ENCODE data around the gene CRYZ.
"Not testable (repeated sequence)": the region's sequence is repeated elsewhere in the genome, so short reads cannot be mapped to it uniquely, and the experiment has no call there.

The CRYZ gene

GRCh38 chr1:74681851-74682250, 51.0 kb downstream of the CRYZ start:
- Histone ChIP-seq H3K27me3 (ENCODE audit: low read depth) (no peaks in the 10 kb centered on the region; the same call in 1 of the 2 replicates), H3K4me1 (no peaks in the 10 kb centered on the region), H3K9me3 (no peaks in the 10 kb centered on the region), H3K4me3 (no peak overlapping the region), H3K36me3 (replicated peaks) (no peaks in the 10 kb centered on the region)
- no peak for DNase-seq (ENCODE audit: low spot score in 2 of 2)
- in situ Hi-C loops (cut with MboI; ENCODE audit: low sequenced_read_pairs): no loop called here

GRCh38 chr1:74681449-74681848, 51.4 kb downstream of the CRYZ start:
- no peaks in the 10 kb centered on the region for H3K36me3 ChIP-seq (replicated peaks)
- in situ Hi-C loops (cut with MboI; ENCODE audit: low sequenced_read_pairs): no loop called here
- DNase-seq (ENCODE audit: low spot score in 2 of 2): no peak
- no peaks in the 10 kb centered on the region for H3K4me1 ChIP-seq
- H3K9me3 ChIP-seq: no peaks in the 10 kb centered on the region
- H3K4me3 ChIP-seq: no peak overlapping the region
- no peaks in the 10 kb centered on the region; the same call in 1 of the 2 replicates for H3K27me3 ChIP-seq (ENCODE audit: low read depth)

- Histone ChIP-seq H3K4me1 (no peaks in the 10 kb centered on the region), H3K27me3 (ENCODE audit: low read depth) (no peaks in the 10 kb centered on the region; the same call in 1 of the 2 replicates), H3K4me3 (no peak overlapping the region), H3K9me3 (no peaks in the 10 kb centered on the region), H3K36me3 (replicated peaks) (no peaks in the 10 kb centered on the region)
- no peak for DNase-seq (ENCODE audit: low spot score in 2 of 2)
- in situ Hi-C loops (cut with MboI; ENCODE audit: low sequenced_read_pairs): no loop called here
Observed at GRCh38 chr1:74681001-74681400, 51.8 kb downstream of the CRYZ start.

- H3K4me3 ChIP-seq: no peak overlapping the region
- DNase-seq (ENCODE audit: low spot score in 2 of 2): no peak
- in situ Hi-C loops (cut with MboI; ENCODE audit: low sequenced_read_pairs): no loop called here
- H3K9me3 ChIP-seq: no peaks in the 10 kb centered on the region
- H3K36me3 ChIP-seq (replicated peaks): no peaks in the 10 kb centered on the region
- H3K4me1 ChIP-seq: no peaks in the 10 kb centered on the region
- no peaks in the 10 kb centered on the region; the same call in 1 of the 2 replicates for H3K27me3 ChIP-seq (ENCODE audit: low read depth)
Observed at GRCh38 chr1:74679811-74680210, 53.0 kb downstream of the CRYZ start.

- DNase-seq (ENCODE audit: low spot score in 2 of 2): no peak
Observed at GRCh38 chr1:74677926-74678325, 54.9 kb downstream of the CRYZ start.

GRCh38 chr1:74674278-74675048, 58.4 kb downstream of the CRYZ start:
- DNase-seq (ENCODE audit: low spot score in 2 of 2): no peak
- in situ Hi-C loops (cut with MboI; ENCODE audit: low sequenced_read_pairs): no loop called here
- H3K27me3 ChIP-seq (ENCODE audit: low read depth): no peaks in the 10 kb centered on the region

More at GRCh38 chr1:74677926-74678325, 54.9 kb downstream of the CRYZ start:
- Histone ChIP-seq H3K9me3 (no peaks in the 10 kb centered on the region), H3K4me3 (no peak overlapping the region), H3K36me3 (replicated peaks) (no peaks in the 10 kb centered on the region), H3K4me1 (no peaks in the 10 kb centered on the region), H3K27me3 (ENCODE audit: low read depth) (no peaks in the 10 kb centered on the region; the same call in 1 of the 2 replicates)
- in situ Hi-C loops (cut with MboI; ENCODE audit: low sequenced_read_pairs): no loop called here

GRCh38 chr1:74673351-74674111, 59.3 kb downstream of the CRYZ start, which contains the start of gene ERICH3:
TSS of gene ERICH3 (minus strand) at chr1:74673792. CDS start at chr1:74673519, 273 bp downstream.
- in situ Hi-C loops (cut with MboI; ENCODE audit: low sequenced_read_pairs): no loop called here
- no peaks in the 10 kb centered on the region for H3K4me1 ChIP-seq
- no peaks in the 10 kb centered on the region for H3K36me3 ChIP-seq (replicated peaks)
- no peak within 1 kb of the TSS for H3K4me3 ChIP-seq
- H3K27me3 ChIP-seq (ENCODE audit: low read depth): no peaks in the 10 kb centered on the region
- no peak for DNase-seq (ENCODE audit: low spot score in 2 of 2)
- no peaks in the 10 kb centered on the region for H3K9me3 ChIP-seq

More at GRCh38 chr1:74674278-74675048, 58.4 kb downstream of the CRYZ start:
- Histone ChIP-seq H3K36me3 (replicated peaks) (no peaks in the 10 kb centered on the region), H3K4me3 (no peak overlapping the region), H3K4me1 (no peaks in the 10 kb centered on the region), H3K9me3 (no peaks in the 10 kb centered on the region)

- not testable (repeated sequence) for H3K4me3 ChIP-seq; H3K27me3 ChIP-seq (ENCODE audit: low read depth)
Observed at GRCh38 chr1:74670866-74671265, 62.0 kb downstream of the CRYZ start.

More at GRCh38 chr1:74670866-74671265, 62.0 kb downstream of the CRYZ start:
- DNase-seq (ENCODE audit: low spot score in 2 of 2); in situ Hi-C loops (cut with MboI; ENCODE audit: low sequenced_read_pairs); H3K36me3 ChIP-seq (replicated peaks); H3K9me3 ChIP-seq; H3K4me1 ChIP-seq: not testable (repeated sequence)

Data from HAP-1 (cell line).